Gastroesophageal sphincter (tissue), 4 donors: ENCODE data around the gene LRRC15. TPM values are rescaled to one million over a fixed set of nuclear protein-coding genes. Genes with fewer than 3 reads are reported as not detected.

Experiments used
- ATAC-seq: fragments of 150-250 bp; one replicate; pipeline ENCODE4 v1.9.1; 2016; ENCODE audit warnings: mild to moderate bottlenecking, moderate library complexity
- H3K27ac ChIP-seq, 4 donors: fragments of 200-600 bp; sonication (generic) in 3 of 4; 1 replicate in 3 of 4; 2 replicates in 1 of 4; pipeline ENCODE4 v1.5.1; 2016 to 2019
- H3K27me3 ChIP-seq: fragments of 200-600 bp; sonication (generic); one replicate; pipeline ENCODE4 v1.5.1; 2019
- H3K36me3 ChIP-seq, 2 donors: fragments of 200-600 bp; sonication (generic); one replicate each; pipeline ENCODE4 v1.5.1; 2019; ENCODE audit warnings: control low read depth in 1 of 2
- H3K4me1 ChIP-seq, 3 donors: fragments of 200-600 bp; sonication (generic); 1 replicate in 2 of 3; 2 replicates in 1 of 3; pipeline ENCODE4 v1.5.1; 2016 to 2019; ENCODE audit warnings: control low read depth in 2 of 3
- H3K4me3 ChIP-seq, 2 donors: fragments of 200-600 bp; sonication (generic); one replicate each; pipeline ENCODE4 v1.5.1; 2019; ENCODE audit warnings: mild to moderate bottlenecking in 1 of 2, moderate library complexity in 1 of 2
- H3K9me3 ChIP-seq, 3 donors: fragments of 200-600 bp; sonication (generic); one replicate each; pipeline ENCODE4 v1.5.1; 2017 to 2019; ENCODE audit warnings: control low read depth in 2 of 3
- EP300 ChIP-seq: sonication (generic); formaldehyde crosslinking; IDR thresholded peaks from one replicate; pipeline ENCODE4 v1.6.1; 2017; ENCODE audit warnings: antibody characterized with exemption, mild to moderate bottlenecking
- POLR2A ChIP-seq, 2 donors: fragments of 450-650 bp; IDR thresholded peaks; one replicate each; pipeline ENCODE4 v1.6.1; 2017; ENCODE audit warnings: antibody characterized with exemption in 2 of 2, mild to moderate bottlenecking in 2 of 2, moderate library complexity in 1 of 2
- POLR2AphosphoS5 ChIP-seq: sonication (generic); formaldehyde crosslinking; IDR thresholded peaks from one replicate; pipeline ENCODE4 v1.6.1; 2017; ENCODE audit warnings: antibody characterized with exemption
- WGBS, 2 donors: methylation state at CpG; one replicate each; pipeline ENCODE4 v1.1.5; 2018; ENCODE audit warnings: low coverage in 1 of 2; 5-methylcytosine and 5-hydroxymethylcytosine counted together
- total RNA-seq, 4 donors: library from RNA; depleted of rRNA; stranded (reverse); fragments of >200 nt; gene quantifications; one replicate each; pipeline ENCODE4 v1.1.0, GENCODE V29; 2016
- TF ChIP-seq, protein P1 (sequence below), 4 experiments: fragments of 200-600 bp in 2 of 4; fragments of 450-650 bp in 2 of 4; sonication (generic) in 1 of 4; IDR thresholded peaks; one replicate each; pipeline ENCODE4 v1.5.1; 2017 to 2019; ENCODE audit warnings: antibody characterized with exemption in 4 of 4, mild to moderate bottlenecking in 2 of 4, moderate library complexity in 2 of 4

The LRRC15 gene
- total RNA-seq, 4 donors from 2014 or later: 0.42 to 0.67 (median 0.49) TPM; not detected in 1

DNA sequence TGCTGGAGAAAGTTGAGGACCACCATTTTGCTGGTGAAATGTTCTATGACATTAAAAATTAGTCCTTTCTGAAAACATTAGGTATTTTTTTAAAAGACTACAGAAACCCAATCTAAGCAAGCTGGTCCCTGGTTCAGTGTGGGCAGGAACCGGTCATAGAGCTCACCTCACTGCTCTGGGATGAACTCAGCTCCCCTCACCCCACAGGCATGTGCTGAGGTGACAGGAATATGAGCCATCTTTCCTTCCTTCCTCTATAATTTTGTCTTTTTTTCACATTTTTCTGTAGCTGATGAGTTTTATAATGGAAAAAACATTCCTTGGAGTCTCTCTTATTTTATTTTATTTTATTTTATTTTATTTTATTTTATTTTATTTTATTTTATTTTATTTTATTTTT lies 8.2 kb upstream of the LRRC15 start:
- Histone ChIP-seq H3K4me1 (no peaks in the 10 kb centered on the region), H3K27me3 (peaks cover 50% of the 10 kb centered on the region), H3K36me3 (no peaks in the 10 kb centered on the region), H3K4me3 (no peak overlapping the region), H3K9me3 (no peaks in the 10 kb centered on the region), H3K27ac (no peak overlapping the region)
- 71 to 100% methylated on average over 1 of the region's 1 CpG for WGBS, 2 donors
- ATAC-seq: no peak
- TF ChIP-seq EP300 (no peak), POLR2A (IDR thresholded peaks at IDR 0.05) (no peak)

GRCh38 chr3:194376241-194376560 lies 6.7 kb upstream of the LRRC15 start:
- peaks cover 45% of the 10 kb centered on the region for H3K27me3 ChIP-seq
- no peaks in the 10 kb centered on the region for H3K36me3 ChIP-seq
- TF ChIP-seq POLR2AphosphoS5 (no peak), EP300 (no peak), POLR2A (IDR thresholded peaks at IDR 0.05) (no peak)
- TF ChIP-seq, protein P1, sequence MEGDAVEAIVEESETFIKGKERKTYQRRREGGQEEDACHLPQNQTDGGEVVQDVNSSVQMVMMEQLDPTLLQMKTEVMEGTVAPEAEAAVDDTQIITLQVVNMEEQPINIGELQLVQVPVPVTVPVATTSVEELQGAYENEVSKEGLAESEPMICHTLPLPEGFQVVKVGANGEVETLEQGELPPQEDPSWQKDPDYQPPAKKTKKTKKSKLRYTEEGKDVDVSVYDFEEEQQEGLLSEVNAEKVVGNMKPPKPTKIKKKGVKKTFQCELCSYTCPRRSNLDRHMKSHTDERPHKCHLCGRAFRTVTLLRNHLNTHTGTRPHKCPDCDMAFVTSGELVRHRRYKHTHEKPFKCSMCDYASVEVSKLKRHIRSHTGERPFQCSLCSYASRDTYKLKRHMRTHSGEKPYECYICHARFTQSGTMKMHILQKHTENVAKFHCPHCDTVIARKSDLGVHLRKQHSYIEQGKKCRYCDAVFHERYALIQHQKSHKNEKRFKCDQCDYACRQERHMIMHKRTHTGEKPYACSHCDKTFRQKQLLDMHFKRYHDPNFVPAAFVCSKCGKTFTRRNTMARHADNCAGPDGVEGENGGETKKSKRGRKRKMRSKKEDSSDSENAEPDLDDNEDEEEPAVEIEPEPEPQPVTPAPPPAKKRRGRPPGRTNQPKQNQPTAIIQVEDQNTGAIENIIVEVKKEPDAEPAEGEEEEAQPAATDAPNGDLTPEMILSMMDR (IDR thresholded peaks at IDR 0.05): no peak
- H3K4me3 ChIP-seq: no peak overlapping the region
- 72 to 81% methylated on average over 9 to 10 of the region's 10 CpGs for WGBS, 2 donors
- H3K9me3 ChIP-seq: no peaks in the 10 kb centered on the region
- no peak overlapping the region for H3K27ac ChIP-seq
- no peak for ATAC-seq
- H3K4me1 ChIP-seq: no peaks in the 10 kb centered on the region

DNA sequence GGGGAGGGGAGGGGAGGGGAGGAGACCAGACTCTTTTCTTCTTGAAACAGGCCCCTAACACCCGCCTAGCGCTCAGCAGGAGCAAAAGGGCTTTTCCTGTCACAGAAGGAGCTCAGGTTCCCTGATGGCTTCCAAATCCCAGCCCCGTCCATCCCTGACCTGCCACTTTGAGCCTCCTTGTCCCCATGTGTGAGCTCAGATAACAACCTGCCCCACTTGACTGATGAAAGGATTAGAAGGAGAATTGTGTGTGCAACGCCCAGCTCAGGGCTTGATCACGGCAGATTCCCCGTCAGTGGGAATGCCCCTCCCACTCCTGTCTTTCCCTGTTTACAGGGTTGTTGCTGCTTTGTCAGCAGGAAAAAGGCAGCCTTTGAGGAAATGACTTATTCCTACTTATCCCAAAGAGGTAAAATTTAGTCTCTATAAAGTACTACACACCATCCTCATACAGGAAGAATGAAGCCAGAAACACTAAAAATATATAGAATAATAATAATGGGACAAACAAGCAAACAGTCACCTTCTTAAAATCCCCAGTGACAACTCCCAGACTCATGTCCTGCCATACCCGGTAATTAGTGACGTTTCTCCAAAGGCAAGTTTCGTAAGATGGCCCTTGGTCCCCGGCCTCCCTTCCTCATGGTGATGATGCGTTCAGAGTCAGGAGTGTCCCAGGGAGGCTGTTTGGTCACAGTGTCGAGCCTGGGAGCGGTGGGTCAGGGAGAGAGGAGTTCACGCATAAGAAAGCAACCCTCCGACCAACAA lies 6.1 kb upstream of the LRRC15 start:
- Histone ChIP-seq H3K27me3 (peaks cover 42% of the 10 kb centered on the region), H3K4me3 (no peak overlapping the region), H3K9me3 (no peaks in the 10 kb centered on the region), H3K36me3 (no peaks in the 10 kb centered on the region), H3K27ac (no peak overlapping the region), H3K4me1 (no peaks in the 10 kb centered on the region)
- TF ChIP-seq POLR2AphosphoS5 (no peak), POLR2A (IDR thresholded peaks at IDR 0.05) (no peak), EP300 (no peak)
- TF ChIP-seq, protein P1 (IDR thresholded peaks at IDR 0.05): no peak
- ATAC-seq: no peak
- 58 to 63% methylated on average over 6 to 15 of the region's 15 CpGs for WGBS, 2 donors

DNA sequence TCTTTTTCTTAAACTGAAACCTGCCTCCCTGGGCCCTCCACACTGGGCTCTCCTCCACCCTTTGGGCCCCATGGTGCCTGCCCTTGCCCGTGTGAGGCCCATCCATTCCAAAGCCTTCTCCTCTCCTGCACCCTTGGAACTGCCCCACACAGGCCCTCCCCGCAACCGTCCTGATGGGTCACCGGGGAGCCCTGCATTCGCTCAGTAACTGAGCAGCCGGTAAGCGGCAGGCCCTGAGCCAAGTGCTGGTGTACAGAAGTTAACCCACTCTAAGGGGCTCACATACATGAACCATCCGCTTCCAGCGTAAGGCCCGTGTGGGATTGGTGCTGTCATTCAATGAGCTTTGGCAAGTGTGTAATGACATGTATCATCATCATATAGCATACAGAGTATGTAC lies 5.4 kb upstream of the LRRC15 start:
- no peak overlapping the region for H3K4me3 ChIP-seq
- no peaks in the 10 kb centered on the region for H3K9me3 ChIP-seq
- no peak overlapping the region for H3K27ac ChIP-seq
- H3K27me3 ChIP-seq: peaks cover 40% of the 10 kb centered on the region
- TF ChIP-seq POLR2A (IDR thresholded peaks at IDR 0.05) (no peak), POLR2AphosphoS5 (no peak), EP300 (no peak)
- TF ChIP-seq, protein P1 (IDR thresholded peaks at IDR 0.05): no peak
- ATAC-seq: no peak
- H3K36me3 ChIP-seq: no peaks in the 10 kb centered on the region
- 74 to 90% methylated on average over 2 to 5 of the region's 10 CpGs for WGBS, 2 donors
- no peaks in the 10 kb centered on the region for H3K4me1 ChIP-seq

DNA sequence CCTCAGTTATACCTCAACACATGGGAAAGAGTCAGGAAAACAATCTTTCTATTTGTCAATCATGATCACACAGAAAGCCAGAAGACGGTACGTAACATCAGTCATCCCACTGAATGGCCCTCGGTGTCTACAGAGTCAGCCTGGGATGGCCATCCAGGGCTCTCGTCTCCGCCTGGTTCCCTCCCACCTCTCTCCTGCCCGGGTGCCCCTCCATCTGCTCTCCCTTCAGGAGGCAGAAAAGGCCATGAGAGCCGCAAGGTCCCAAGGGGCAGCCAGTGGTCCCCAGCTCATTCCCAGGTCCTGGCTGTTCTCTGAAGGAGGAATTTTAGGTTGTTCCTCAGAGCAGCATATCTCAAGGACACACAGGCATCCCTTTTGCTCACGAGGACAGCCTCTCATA lies 4.4 kb upstream of the LRRC15 start:
- peaks cover 0 to 10% (median 0%) of the 10 kb centered on the region in 3 donors for H3K4me1 ChIP-seq
- H3K27me3 ChIP-seq: peaks cover 39% of the 10 kb centered on the region
- no peaks in the 10 kb centered on the region for H3K9me3 ChIP-seq
- no peak overlapping the region for H3K27ac ChIP-seq
- TF ChIP-seq EP300 (no peak), POLR2A (IDR thresholded peaks at IDR 0.05) (no peak), POLR2AphosphoS5 (no peak)
- TF ChIP-seq, protein P1 (IDR thresholded peaks at IDR 0.05): no peak
- no peaks in the 10 kb centered on the region for H3K36me3 ChIP-seq
- no peak overlapping the region for H3K4me3 ChIP-seq
- ATAC-seq: no peak
- 75 to 100% methylated on average over 1 to 6 of the region's 8 CpGs for WGBS, 2 donors
